Measurements from ENCODE around the gene GMEB1. TPM values are rescaled to one million over a fixed set of nuclear protein-coding genes. Genes with fewer than 3 reads are reported as not detected.
"Not testable (repeated sequence)": the region's sequence is repeated elsewhere in the genome, so short reads cannot be mapped to it uniquely, and the experiment has no call there.

Gene GMEB1
- total RNA-seq, 1 donor from 2014 or later: 11.5 TPM

- DNase-seq (ENCODE audit: low read depth): no peak
- H3K4me3 ChIP-seq (ENCODE audit: low read depth, low read length): no peak overlapping the region
- TF ChIP-seq, protein P1, sequence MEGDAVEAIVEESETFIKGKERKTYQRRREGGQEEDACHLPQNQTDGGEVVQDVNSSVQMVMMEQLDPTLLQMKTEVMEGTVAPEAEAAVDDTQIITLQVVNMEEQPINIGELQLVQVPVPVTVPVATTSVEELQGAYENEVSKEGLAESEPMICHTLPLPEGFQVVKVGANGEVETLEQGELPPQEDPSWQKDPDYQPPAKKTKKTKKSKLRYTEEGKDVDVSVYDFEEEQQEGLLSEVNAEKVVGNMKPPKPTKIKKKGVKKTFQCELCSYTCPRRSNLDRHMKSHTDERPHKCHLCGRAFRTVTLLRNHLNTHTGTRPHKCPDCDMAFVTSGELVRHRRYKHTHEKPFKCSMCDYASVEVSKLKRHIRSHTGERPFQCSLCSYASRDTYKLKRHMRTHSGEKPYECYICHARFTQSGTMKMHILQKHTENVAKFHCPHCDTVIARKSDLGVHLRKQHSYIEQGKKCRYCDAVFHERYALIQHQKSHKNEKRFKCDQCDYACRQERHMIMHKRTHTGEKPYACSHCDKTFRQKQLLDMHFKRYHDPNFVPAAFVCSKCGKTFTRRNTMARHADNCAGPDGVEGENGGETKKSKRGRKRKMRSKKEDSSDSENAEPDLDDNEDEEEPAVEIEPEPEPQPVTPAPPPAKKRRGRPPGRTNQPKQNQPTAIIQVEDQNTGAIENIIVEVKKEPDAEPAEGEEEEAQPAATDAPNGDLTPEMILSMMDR (conservative IDR thresholded peaks at IDR 0.05; ENCODE audit: low read depth, low read length): no peak
These were observed 24.1 kb upstream of the GMEB1 start for GRCh38 chr1:28644494-28644893.

DNA sequence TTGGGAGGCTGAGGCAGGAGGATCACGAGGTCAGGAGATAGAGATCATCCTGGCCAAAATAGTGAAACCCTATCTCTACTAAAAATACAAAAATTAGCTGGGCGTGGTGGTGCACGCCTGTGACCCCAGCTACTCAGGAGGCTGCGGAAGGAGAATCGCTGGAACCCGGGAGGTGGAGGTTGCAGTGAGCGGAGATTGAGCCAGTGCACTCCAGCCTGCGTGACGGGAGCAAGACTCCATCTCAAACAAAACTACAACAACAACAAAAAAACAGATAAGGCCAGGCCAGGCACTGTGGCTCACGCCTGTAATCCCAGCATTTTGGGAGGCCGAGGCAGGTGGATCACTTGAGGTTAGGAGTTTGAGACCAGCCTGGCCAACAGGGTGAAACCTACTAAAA lies 23.2 kb upstream of the GMEB1 start:
- not testable (repeated sequence) for H3K4me3 ChIP-seq (ENCODE audit: low read depth, low read length); DNase-seq (ENCODE audit: low read depth)

DNA sequence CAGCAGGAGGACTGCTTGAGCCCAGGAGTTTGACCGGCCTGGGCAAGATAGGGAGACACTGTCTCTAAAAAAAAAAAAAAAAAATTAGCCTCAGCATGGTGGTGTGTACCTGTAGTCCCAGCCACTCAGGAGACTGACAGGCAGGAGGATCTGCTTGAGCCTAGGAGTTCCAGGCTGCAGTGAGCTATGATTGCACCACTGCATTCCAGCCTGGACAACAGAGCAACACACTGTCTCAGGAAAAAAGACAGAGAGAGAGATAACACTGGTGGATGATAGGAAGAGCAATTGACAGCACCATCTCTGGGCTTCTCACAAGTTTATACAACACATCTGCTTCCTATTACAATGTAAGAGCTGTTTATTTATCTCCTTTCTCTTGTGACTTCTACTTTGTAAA lies 22.5 kb upstream of the GMEB1 start:
- no peak for DNase-seq (ENCODE audit: low read depth)
- TF ChIP-seq, protein P1 (conservative IDR thresholded peaks at IDR 0.05; ENCODE audit: low read depth, low read length): no peak
- no peak overlapping the region for H3K4me3 ChIP-seq (ENCODE audit: low read depth, low read length)

DNA sequence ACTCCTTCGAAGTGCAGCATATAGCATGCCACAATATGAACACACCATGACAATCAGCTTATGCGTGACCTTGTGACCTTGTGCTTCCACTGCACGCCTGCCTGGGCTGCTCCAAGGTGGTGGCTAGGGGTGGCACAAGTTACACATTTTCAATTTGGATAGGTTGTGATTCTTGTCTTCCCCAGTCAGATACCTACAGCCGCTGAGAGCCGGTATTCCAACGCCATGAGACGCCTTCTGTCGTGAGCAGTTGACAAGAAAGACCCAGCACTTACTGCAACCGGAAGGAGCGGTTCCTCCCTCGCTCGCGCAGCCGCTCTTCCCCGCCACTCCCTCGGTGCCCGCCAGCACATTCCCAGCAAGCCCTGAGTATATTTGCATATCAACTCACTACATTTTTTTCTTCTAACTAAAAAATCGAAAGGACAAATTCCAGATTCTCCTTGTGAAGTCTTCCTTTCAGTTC lies 20.5 kb upstream of the GMEB1 start:
- peak; percentile 85 for DNase-seq (ENCODE audit: low read depth)
- H3K4me3 ChIP-seq (ENCODE audit: low read depth, low read length): peak overlapping the region; percentile 65
- TF ChIP-seq, protein P1 (conservative IDR thresholded peaks at IDR 0.05; ENCODE audit: low read depth, low read length): no peak

GRCh38 chr1:28648474-28649198 lies 19.9 kb upstream of the GMEB1 start, which contains the start of gene RNU11:
Gene RNU11, plus strand, starts transcription at chr1:28648600.
- peak within 1 kb of the TSS; percentile 65 for H3K4me3 ChIP-seq (ENCODE audit: low read depth, low read length)
- TF ChIP-seq, protein P1 (conservative IDR thresholded peaks at IDR 0.05; ENCODE audit: low read depth, low read length): no peak
- peak; percentile 97 for DNase-seq (ENCODE audit: low read depth)

DNA sequence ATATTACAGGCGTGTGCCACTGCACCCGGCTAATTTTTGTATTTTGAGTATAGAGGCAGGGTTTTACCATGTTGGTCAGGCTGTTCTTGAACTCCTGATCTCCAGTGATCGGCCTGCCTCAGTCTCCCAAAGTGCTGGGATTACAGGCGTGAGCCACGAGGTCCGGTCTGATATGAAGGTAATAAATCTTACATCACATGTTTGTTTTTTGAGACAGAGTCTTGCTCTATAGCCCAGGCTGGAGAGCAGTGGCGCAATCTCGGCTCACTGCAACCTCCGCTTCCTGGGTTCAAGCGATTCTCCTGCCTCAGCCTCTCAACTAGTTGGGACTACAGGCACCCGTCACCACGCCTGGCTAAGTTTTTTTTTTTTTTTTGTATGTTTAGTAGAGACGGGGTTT lies 15.5 kb upstream of the GMEB1 start:
- H3K4me3 ChIP-seq (ENCODE audit: low read depth, low read length); DNase-seq (ENCODE audit: low read depth): not testable (repeated sequence)

GRCh38 chr1:28653870-28654269 lies 14.7 kb upstream of the GMEB1 start:
- not testable (repeated sequence) for DNase-seq (ENCODE audit: low read depth); H3K4me3 ChIP-seq (ENCODE audit: low read depth, low read length)
- TF ChIP-seq, protein P1 (conservative IDR thresholded peaks at IDR 0.05; ENCODE audit: low read depth, low read length): peak; percentile 58

- DNase-seq (ENCODE audit: low read depth); H3K4me3 ChIP-seq (ENCODE audit: low read depth, low read length): not testable (repeated sequence)
These were observed 12.9 kb upstream of the GMEB1 start for GRCh38 chr1:28655448-28656311.
